SH-SY5Y (cell line): ENCODE measurements around the gene PLOD1.

Experiments used
- GATA2 ChIP-seq: IDR thresholded peaks from 2 replicates; pipeline ENCODE4 v1.6.1; 2011; ENCODE audit warnings: mild to moderate bottlenecking, low read depth, low read length
- GATA3 ChIP-seq: IDR thresholded peaks from 2 replicates; pipeline ENCODE4 v1.6.1; 2011; ENCODE audit warnings: low read depth, mild to moderate bottlenecking, low read length, moderate library complexity

Gene PLOD1

DNA sequence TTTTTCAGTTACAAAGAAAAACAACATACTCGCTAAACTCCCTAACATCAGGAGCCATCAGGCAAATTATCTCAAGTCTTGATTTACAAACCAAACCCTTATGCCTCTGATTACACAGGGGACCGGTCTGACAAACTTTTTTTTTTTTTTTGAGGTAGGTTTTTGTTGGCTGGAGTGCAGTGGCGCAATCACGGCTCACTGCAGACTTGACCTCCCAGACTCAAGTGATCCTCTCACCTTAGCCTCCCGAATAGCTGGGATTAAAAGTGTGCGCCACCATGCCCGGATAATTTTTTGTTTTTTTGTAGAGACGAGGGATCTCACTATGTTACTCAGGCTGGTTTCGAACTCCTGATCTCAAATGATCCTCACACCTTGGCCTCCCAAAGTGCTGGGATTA is 81.0 kb downstream of the PLOD1 start:
- TF ChIP-seq GATA2 (no peak), GATA3 (no peak)

DNA sequence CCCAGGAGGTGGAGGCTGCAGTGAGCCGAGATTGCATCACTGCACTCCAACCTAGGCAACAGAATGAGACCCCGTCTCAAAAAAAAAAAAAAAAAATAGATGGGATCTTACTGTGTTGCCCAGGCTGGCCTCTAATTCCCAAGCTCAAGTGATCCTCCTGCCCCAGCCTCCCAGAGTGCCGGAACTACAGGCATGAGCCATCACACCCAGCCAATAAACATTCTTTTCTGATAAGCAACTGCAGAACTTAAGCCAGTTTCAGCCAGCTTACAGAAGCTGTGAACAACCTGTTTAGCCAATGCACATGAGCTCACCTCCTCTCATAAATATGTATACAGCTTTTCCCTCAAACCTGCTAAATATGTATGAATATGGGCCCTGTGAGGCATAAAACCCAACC is 81.7 kb downstream of the PLOD1 start:
- no peak for TF ChIP-seq GATA2
- TF ChIP-seq GATA3, result no peak

DNA sequence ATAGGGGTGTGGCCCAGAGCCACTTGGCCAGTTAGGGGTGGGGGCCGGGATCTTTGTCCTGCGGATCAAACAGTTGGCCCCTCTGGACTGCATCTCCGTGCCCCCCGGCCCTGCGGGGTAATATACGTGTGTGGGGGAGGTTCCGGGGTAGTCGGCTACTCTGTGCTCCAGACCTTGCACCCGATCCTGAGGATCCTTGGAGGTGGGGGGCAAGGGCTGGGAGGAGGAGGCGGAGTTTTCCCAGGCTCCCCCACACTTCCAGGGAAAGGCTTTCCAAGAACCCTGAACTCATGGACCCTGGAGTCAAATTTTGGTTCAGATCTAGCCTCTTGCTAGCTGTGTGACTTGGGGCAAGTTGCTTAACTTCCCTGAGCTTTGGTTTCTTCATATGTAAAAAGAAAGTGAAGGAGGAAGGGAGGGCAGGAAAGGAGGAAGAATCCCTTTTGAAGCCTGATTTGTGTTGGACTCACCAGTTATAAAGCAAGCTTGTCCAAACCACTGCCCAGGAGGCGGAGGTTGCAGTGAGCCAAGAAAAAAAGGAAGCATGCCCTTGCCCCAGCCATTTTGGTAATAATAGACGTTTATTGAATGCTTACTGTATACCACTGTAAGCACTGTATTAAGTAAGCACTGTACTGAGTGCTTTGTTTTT is 85.5 kb downstream of the PLOD1 start:
- TF ChIP-seq GATA3, result no peak
- TF ChIP-seq GATA2, result no peak

DNA sequence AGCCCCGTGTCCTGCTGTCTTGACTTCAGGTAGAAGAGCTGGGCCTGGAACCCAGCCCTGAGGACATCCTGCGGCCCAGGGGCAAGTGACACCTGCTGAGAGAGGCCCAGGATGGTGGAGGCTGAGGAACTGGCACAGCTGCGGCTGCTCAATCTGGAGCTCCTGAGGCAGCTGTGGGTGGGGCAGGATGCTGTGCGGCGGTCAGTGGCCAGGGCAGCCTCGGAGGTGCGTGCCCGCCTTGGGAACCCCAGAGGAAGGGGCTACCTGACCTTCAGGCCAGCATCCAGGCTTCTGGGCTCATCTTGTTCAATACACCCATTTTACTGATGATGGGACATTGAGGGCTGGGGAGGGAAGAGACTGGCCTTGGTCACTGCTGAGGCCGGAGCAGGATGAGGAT is 87.1 kb downstream of the PLOD1 start:
- TF ChIP-seq GATA3 (no peak), GATA2 (no peak)

DNA sequence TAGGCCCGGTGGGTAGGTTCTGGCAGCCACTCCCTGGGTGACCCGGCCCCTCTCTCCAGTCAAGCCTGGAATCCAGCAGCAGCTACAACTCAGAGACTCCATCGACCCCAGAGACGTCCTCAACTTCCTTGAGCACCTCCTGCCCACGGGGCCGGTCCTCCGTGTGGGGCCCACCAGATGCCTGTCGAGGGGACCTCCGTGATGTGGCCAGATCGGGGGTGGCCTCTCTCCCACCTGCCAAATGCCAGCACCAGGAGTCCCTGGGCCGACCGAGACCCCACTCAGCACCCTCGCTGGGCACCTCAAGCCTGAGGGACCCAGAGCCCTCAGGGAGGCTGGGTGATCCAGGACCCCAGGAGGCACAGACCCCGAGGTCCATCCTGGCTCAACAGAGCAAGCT is 87.5 kb downstream of the PLOD1 start:
- TF ChIP-seq GATA2 (no peak), GATA3 (no peak)
